Mucosa of descending colon (tissue), 3 donors: Measurements from ENCODE around the gene OAS3. TPM values are rescaled to one million over a fixed set of nuclear protein-coding genes. Genes with fewer than 3 reads are reported as not detected.

ENCODE experiments used
- ATAC-seq: fragments of 200-7000 bp; cut with Tn5 transposase; one replicate; pipeline ENCODE4 v1.9.1; 2020; ENCODE audit warnings: mild to moderate bottlenecking, moderate library complexity
- DNase-seq, 3 donors: peaks; one replicate each; pipeline ENCODE4 v3.0.0-alpha.2; 2020
- H3K36me3 ChIP-seq: fragments of 200-600 bp; one replicate; pipeline ENCODE4 v1.8.0; 2021; ENCODE audit warnings: low read depth, mild to moderate bottlenecking
- H3K4me1 ChIP-seq: fragments of 200-600 bp; one replicate; pipeline ENCODE4 v1.8.0; 2021; ENCODE audit warnings: low read depth, mild to moderate bottlenecking
- H3K4me3 ChIP-seq: fragments of 200-600 bp; one replicate; pipeline ENCODE4 v1.8.0; 2021; ENCODE audit warnings: mild to moderate bottlenecking
- H3K9me3 ChIP-seq: fragments of 200-600 bp; one replicate; pipeline ENCODE4 v1.8.0; 2021; ENCODE audit warnings: mild to moderate bottlenecking
- intact Hi-C, 2 donors: fragments of 100-400 bp; cut with DNase I in 1 of 2; cut with micrococcal nuclease in 1 of 2; formaldehyde crosslinking; loops; one replicate each; pipeline versions ENCODE4 v1.11.0 to v1.11.1; 2022; cut with DNase I, micrococcal nuclease
- total RNA-seq, 3 donors: library from RNA; stranded (reverse); fragmentation: NEBNext Ultra II Directional in 2 of 3; extraction: Animal tissue kit (Norgen Biotek cat#: 25700) in 2 of 3; gene quantifications; one replicate each; pipeline versions ENCODE4 v1.2.1 to v1.2.4, GENCODE V29; 2021 to 2023
- TF ChIP-seq, protein P1 (sequence below): fragments of 200-600 bp; IDR thresholded peaks from one replicate; pipeline ENCODE4 v1.8.0; 2022; ENCODE audit warnings: antibody characterized with exemption, mild to moderate bottlenecking
- donor health status: DM: no; HTN: no; CAD: no; lungs with moderate emphysema.
- donor health status: DM: no; HTN: no; CAD: no.
- donor health status: DM: no; HTN: yes; CAD: no.

Gene OAS3
- total RNA-seq, 3 donors from 2014 or later = 14.8 to 27.4 (median 22.3) TPM

DNA sequence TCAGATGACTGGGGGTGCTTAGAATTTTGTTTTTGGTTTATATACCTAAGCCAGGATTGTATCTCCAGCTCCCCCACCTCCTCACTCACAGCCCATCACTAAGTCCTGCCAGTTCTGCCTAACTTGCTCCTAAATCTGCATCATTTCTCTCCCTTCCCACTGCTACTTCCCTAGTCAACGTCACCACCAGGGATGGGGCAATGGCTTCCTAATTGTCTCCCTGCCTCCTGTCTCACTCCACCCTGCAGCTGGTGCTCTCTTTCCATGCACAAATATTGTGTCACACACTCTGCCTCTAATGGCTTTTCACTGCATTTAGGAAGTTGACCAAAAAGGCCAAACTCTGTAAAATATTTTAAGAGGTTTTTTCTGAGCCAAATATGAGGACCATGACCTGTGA, 51.5 kb downstream of the OAS3 start:
- TF ChIP-seq, protein P1, sequence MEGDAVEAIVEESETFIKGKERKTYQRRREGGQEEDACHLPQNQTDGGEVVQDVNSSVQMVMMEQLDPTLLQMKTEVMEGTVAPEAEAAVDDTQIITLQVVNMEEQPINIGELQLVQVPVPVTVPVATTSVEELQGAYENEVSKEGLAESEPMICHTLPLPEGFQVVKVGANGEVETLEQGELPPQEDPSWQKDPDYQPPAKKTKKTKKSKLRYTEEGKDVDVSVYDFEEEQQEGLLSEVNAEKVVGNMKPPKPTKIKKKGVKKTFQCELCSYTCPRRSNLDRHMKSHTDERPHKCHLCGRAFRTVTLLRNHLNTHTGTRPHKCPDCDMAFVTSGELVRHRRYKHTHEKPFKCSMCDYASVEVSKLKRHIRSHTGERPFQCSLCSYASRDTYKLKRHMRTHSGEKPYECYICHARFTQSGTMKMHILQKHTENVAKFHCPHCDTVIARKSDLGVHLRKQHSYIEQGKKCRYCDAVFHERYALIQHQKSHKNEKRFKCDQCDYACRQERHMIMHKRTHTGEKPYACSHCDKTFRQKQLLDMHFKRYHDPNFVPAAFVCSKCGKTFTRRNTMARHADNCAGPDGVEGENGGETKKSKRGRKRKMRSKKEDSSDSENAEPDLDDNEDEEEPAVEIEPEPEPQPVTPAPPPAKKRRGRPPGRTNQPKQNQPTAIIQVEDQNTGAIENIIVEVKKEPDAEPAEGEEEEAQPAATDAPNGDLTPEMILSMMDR = no peak
- ATAC-seq = no peak
- no peaks in the 10 kb centered on the region for H3K9me3 ChIP-seq
- no peak overlapping the region for H3K4me3 ChIP-seq
- no peak for DNase-seq
- intact Hi-C loops = no loop called here
- H3K36me3 ChIP-seq = no peaks in the 10 kb centered on the region
- H3K4me1 ChIP-seq = no peaks in the 10 kb centered on the region

DNA sequence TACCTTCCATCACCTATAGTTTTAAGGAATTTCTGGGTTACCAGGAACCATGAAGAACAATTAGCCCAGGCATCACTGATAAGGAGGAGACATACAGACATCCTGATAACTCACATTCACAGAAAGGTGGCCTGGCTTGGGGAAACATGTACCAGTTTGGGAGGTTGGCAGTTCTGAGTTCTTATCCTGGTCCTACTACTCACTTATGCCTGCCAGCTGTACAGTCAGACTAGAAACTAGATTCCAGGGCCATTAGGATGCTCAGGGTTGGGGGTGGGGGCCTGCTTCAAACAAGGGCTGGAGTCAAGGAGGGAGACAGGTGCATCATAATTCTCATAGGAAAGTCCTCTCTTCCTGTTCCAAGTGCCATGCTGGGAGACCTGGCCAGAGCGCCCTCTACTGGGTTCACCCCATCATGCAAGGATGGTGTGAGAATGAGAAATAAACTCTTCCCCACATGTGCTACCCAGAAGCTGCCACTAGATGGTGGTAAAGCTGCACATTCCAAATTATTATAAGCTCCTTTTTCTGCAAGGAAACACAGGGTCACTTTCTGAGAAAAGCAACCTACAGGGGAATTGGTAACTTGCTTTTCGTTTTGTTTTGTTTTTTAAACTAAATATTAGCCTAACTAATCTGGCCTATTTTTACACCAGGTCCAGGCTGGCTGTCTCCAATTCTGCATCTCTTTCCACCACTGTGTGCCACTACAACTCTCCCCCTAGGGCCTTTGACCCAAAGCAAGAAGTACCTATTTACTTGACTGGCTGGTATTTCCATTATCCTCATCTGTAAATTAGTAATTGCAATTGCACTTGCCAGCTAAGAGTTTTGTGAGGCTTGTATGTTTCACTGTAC, 54.5 kb downstream of the OAS3 start:
- Histone ChIP-seq H3K9me3 (no peaks in the 10 kb centered on the region), H3K36me3 (no peaks in the 10 kb centered on the region), H3K4me3 (no peak overlapping the region), H3K4me1 (no peaks in the 10 kb centered on the region)
- DNase-seq (peak in 2 of 3 donors; percentile 67 to 72), ATAC-seq (peak; percentile 91)
- intact Hi-C loops = no loop called here
- TF ChIP-seq, protein P1 = peak; percentile 85

DNA sequence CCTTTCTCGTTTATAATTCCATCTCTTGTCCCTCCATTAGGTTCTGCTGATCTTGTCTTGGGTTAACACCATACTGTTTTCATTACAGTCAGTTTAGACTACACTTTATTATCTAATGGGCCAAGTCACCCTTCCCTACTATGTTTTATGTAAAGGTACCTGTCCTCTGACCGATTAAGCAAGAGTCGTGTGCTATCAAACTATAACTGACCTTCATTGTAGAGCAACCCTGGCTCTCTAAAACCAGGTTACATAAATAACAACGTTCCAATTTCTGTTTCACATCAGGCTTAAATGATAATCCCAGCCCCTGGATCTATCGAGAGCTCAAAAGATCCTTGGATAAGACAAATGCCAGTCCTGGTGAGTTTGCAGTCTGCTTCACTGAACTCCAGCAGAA, 56.7 kb downstream of the OAS3 start:
- Histone ChIP-seq H3K4me1 (no peaks in the 10 kb centered on the region), H3K9me3 (no peaks in the 10 kb centered on the region), H3K36me3 (no peaks in the 10 kb centered on the region), H3K4me3 (no peak overlapping the region)
- ATAC-seq (no peak), DNase-seq (no peak)
- TF ChIP-seq, protein P1 = no peak
- intact Hi-C loops = no loop called here

DNA sequence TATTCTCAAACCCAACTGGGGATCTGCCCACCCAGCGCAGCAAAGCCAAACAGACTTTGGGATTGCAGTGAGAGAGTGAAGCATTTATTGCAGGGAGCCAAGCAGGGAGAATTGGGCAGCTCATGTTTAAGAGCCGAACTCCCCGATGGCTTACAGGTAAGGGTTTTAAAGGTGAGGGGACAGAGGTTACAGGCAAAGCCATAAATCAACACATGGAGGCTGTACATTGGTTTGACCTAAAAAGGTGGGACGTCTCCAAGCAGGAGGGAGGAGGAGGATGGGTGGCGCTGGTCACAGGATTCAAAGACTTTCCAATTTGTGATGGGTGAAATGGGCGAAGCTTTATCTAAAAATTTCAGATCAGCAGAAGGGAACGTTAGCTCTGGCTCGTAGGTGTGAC, 58.2 kb downstream of the OAS3 start:
- Histone ChIP-seq H3K36me3 (no peaks in the 10 kb centered on the region), H3K4me3 (no peak overlapping the region), H3K4me1 (no peaks in the 10 kb centered on the region), H3K9me3 (no peaks in the 10 kb centered on the region)
- ATAC-seq (no peak), DNase-seq (no peak)
- intact Hi-C loops = no loop called here
- TF ChIP-seq, protein P1 = no peak

DNA sequence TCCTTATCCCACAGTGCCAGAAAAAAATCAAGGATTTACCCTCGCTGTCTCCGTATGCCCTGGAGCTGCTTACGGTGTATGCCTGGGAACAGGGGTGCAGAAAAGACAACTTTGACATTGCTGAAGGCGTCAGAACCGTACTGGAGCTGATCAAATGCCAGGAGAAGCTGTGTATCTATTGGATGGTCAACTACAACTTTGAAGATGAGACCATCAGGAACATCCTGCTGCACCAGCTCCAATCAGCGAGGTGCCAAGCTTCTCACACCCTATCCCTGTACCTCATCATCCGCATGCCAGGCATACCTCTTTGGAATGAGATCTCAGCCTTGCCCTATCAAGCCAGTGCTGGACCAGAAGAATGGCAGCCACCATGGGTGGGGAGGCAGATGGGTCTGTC, 59.2 kb downstream of the OAS3 start:
- DNase-seq (no peak), ATAC-seq (no peak)
- TF ChIP-seq, protein P1 = no peak
- no peaks in the 10 kb centered on the region for H3K4me1 ChIP-seq
- H3K9me3 ChIP-seq = no peaks in the 10 kb centered on the region
- H3K4me3 ChIP-seq = no peak overlapping the region
- intact Hi-C loops = no loop called here
- H3K36me3 ChIP-seq = no peaks in the 10 kb centered on the region
